Occipital lobe (tissue), 2 donors: ENCODE data around the gene ERFL. TPM values are rescaled to one million over a fixed set of nuclear protein-coding genes. Genes with fewer than 3 reads are reported as not detected.

Experiments
- DNase-seq: peaks from one replicate; lab custom pipeline; 2025; lab: John Stamatoyannopoulos, UW
- total RNA-seq: library from RNA; depleted of rRNA; stranded (reverse); fragments of >200 nt; gene quantifications from one replicate; pipeline ENCODE4 v1.2.3, GENCODE V29; 2014

The ERFL gene
- not detected for total RNA-seq

DNA sequence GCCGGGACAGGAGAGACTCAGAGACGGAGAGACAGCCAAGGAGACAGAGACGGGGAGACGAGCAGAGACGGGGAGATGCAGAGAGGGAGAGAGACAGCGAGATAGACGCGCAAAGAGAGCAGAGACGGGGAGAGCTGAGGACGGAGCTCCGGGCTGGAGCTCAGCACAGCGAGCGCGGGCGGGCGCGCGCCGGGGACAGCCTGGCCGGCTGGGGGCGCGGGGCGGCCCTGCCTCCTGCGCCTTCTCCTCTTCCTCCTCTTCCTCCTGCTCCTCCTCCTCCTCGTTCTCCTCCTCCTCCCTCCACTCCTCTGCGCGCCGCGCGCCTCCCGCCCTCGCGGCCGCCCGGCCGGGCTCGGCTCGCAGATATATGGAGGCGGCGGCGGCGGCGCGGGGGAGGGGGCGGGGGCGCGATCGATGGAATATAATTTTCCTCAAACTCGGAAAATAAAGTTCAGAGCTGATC lies at the start of gene ERFL:
Gene ERFL, minus strand, starts transcription at position 229 of the 463 bp plus-strand sequence. CDS start 15,530 bp downstream, outside the sequence.
- no peak for DNase-seq

DNA sequence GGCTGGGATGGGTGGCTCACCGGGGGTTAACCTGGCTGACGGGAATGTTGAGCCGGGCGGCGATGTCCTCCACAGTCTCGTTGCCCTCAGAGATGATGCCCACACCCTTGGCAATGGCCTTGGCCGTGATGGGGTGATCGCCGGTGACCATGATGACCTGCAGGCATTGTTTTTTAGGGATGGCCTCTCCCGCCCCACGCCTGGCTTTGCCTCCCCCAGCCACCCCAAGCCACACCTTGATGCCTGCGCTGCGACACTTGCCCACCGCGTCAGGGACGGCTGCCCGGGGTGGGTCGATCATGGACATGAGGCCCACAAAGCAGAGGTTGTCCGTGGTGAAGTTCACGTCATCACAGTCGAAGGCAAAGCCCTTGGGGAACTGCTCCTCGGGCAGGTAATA lies 49.7 kb upstream of the ERFL start:
- no peak for DNase-seq

- DNase-seq: no peak
These were observed 46.4 kb upstream of the ERFL start for GRCh38 chr19:41974652-41975051.

GRCh38 chr19:41971363-41971762 lies 43.1 kb upstream of the ERFL start:
- no peak for DNase-seq

GRCh38 chr19:41969772-41970458 lies 41.7 kb upstream of the ERFL start:
- no peak for DNase-seq

GRCh38 chr19:41968751-41969595 lies 40.7 kb upstream of the ERFL start:
- DNase-seq: no peak

DNA sequence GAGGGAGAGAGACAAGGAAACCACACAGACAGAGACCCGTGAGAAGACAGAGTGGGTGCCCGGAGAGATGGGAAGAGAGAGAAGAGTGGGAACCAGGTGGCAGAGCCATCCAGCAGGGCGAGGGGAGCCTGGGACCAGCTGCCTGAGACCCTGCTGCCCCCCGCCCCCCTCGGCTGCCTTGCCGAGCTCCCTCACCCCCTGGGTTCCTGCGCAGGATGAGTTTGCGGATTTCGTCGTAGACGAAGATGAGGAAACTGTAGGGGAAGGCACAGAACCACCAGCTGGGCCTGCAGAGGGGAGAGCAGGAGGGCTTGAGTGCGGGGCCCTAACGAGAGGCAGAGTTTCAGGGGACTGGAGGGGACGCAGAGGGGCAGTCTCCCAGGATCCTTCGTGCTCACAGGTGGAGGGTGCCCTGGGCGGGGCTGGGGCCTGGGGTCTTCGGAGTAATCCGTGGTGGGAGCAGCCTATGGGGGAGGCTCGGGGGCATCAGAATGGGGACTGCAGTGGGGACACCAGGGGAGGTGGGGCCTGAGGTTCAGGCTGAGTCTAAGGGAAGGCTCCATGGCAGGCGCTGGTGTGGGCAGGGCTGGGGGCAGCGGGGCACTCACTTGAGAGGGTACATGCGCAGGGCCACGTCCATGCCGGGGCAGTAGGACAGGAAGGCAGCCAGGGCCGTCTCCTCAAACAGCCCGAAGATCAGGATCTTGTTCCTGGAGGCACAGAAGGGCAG lies 39.0 kb upstream of the ERFL start:
- DNase-seq: no peak

DNA sequence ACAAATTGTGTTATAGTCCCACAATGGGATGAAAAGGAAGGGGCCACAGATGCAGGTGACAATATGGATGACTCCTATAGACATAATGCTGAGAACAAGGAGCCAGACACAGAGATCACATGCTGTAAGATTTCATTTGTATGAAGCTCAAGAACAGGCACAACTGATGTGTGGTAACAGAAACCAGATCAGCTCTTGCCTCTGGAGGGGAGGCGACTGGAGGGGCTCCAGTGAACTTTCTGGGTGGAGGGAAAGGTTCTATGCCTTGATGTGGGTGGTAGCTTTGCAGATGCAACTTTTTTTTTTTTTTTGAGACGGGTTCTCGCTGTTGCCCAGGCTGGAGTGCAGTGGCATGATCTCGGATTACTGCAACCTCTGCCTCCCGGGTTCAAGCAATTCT lies 36.9 kb upstream of the ERFL start:
- DNase-seq: no peak

GRCh38 chr19:41960973-41961372 lies 32.7 kb upstream of the ERFL start:
- no peak for DNase-seq

GRCh38 chr19:41959056-41960053 lies 31.1 kb upstream of the ERFL start, which contains the start of gene RABAC1:
Gene RABAC1, minus strand, starts transcription at chr19:41959321. Its CDS starts 29 bp downstream, at chr19:41959292.
- DNase-seq: peak; percentile 88

DNA sequence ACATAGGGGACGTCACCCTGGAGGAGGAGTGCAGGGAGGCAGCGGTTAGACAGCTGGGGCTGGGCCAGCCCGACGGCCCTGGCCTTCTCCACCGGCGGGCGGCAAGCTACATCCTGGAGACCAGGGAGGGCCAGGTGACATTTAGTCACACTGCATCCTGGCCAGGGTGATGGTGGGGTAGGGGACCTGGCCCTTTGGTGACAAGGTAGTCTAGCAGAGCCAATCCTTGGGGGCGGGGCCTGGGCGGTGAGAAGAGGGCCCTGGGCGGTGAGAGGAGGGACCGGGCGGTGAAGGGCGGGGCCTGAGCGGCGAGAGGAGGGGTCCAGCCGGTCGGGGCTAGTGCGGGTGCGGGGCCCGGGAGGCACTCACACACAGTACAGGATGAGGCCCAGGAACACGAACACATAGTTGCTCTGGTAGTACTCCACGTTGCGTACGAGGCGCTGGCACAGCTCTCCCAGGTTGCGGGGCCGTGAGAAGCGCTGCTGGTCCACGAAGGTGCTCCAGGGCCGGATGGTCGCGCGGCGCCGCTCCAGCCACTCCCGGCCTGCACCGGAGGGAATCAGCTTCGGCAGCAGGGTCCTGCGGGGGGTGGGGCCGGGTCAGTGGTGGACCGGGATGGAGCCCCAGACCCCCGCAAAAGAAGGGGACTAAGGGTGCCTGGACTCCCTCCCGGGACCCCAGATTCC lies 30.3 kb upstream of the ERFL start:
- DNase-seq: no peak

- DNase-seq: peak; percentile 59
These were observed 29.7 kb upstream of the ERFL start for GRCh38 chr19:41957838-41958366.

DNA sequence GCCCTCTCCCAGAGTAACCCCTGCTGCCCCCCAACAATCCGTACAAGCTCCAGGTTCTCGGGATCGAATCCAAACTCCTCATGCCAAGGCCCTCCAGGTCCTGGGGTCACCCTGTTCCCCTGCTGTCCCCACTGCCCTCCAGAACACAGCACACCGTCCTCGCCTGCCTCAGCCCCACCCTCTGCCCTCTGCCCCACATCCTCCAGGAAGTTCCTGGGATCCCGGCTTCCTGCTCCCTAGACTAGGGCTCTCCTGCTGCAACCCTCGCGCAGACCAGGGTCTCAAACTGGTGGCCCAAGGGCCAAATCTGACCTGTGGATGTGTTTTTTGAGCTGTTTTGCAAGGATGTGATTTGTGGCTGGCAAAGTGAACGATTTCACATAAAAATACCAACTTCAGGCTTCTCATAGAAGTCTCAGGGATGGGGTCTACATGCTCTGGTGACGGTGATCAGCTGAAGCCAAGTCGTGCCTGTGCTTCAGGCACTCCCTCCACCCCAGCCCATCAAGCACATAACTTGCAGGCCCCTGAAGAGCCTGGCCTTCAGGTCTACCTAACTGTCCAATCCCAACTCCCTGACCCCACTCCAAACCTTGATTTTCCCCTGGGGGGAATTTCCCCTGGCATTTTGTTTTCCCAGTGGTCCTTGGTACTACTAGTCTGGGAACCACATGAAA lies 29.1 kb upstream of the ERFL start:
- DNase-seq: no peak

- DNase-seq: no peak
These were observed 28.4 kb upstream of the ERFL start for GRCh38 chr19:41956621-41957020.

DNA sequence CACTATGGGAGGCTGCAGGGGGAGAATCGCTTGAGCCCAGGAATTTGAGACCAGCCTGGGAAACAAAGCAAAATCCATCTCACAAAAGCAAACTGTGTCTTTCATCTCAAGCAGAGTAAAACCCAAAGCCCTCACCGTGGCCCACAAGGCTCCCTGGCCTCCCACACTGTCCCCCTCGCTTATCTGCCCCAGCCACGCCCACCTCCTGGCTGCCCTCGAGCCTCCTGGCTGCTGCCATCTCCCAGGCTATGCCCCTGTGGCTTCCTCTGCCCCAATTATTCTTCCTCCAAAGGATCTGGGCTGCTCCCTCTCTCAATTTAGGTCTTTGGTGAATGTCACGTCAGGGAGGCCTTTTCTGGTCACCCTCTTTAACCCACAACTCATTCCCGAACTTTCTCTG lies 27.3 kb upstream of the ERFL start:
- no peak for DNase-seq

DNA sequence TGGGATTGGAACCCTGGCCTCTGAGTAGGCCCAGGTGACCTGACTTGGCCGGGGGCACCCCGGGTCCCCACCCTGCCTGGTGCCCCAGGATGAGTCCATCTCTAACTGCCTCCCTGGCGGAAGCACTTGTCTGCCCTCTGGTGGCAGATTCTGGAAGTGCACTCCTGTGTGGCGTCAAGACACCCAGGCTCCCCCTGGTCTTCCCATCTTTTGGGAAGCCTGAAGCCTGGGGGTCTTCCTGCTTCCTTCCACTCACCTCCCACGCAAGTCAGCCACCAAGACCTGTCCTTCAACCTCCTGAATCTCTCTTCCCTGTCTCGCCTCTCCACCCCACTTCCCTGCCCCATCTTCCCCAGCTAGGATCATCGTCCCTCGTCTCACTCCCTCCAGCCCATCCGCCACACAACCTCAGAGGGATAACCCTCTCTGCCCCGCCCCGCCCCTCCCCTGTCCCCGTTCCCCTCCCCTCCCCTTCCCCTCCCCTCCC lies 23.5 kb upstream of the ERFL start:
- DNase-seq: peak; percentile 52

DNA sequence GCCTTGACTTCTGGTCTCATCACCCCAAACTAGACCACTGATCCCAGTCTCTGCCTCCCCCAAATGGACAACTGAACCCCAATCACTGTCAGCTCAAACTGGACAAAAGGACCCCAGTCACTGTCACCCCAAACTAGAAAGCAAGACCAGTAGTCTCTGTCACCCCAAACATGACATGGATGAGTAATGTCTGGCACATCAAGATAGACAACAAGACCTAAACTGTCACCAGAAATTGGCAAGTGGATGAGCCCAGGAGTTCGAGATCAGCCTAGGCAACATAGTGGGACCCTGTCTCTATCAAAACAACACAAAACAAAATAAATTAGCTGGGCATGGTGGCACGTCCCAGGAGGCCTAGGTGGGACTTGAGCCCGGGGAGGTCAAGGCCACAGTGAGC lies 18.8 kb upstream of the ERFL start:
- DNase-seq: no peak

- no peak for DNase-seq
These were observed 17.0 kb upstream of the ERFL start for GRCh38 chr19:41945135-41945766.

DNA sequence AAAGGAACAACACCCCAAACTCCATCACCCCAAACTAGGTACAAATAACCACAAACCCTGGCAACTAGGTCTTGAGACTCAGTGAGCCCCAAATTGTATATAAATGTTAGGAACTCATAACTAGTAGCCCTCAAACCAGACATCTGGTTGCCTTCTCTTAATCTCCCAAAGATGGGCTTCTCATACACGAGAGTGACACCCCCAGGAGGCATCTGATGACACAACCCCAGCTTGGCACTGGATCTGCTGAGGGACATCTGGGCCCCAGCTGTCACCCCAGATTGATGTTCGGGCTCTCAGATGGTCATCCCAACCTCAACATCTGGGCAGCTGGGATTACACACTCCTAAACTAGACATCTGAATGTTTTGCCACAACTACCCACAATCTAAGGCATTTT lies 16.1 kb upstream of the ERFL start:
- DNase-seq: no peak
